Mononuclear cell (primary cell): ENCODE measurements around the gene ALPK1. TPM values are rescaled to one million over a fixed set of nuclear protein-coding genes. Genes with fewer than 3 reads are reported as not detected.
"Not testable (repeated sequence)": the region's sequence is repeated elsewhere in the genome, so short reads cannot be mapped to it uniquely, and the experiment has no call there.

ENCODE experiments used
- H3K27me3 ChIP-seq: 2 replicates; pipeline ENCODE4 v1.6.0; 2011; ENCODE audit warnings: low read length, control low read depth; ENCODE audit not compliant: insufficient read depth
- H3K4me1 ChIP-seq: 2 replicates; pipeline ENCODE4 v1.5.1; 2011; ENCODE audit warnings: mild to moderate bottlenecking, low read length, control low read depth; ENCODE audit not compliant: insufficient read depth
- H3K4me3 ChIP-seq: 2 replicates; pipeline ENCODE4 v1.5.1; 2011; ENCODE audit warnings: mild to moderate bottlenecking, low read length, moderate library complexity
- H3K9me3 ChIP-seq: 2 replicates; pipeline ENCODE4 v1.5.1; 2011; ENCODE audit warnings: low read depth, mild to moderate bottlenecking, control low read depth, low read length
- total RNA-seq: library from RNA; depleted of rRNA; stranded (reverse); fragments of >200 nt; gene quantifications from one replicate; pipeline ENCODE4 v1.2.3, GENCODE V29; 2012

ALPK1 gene
- total RNA-seq, 1 donor: 9.6 TPM

- H3K4me3 ChIP-seq: no peak overlapping the region
- no peaks in the 10 kb centered on the region for H3K4me1 ChIP-seq
- H3K9me3 ChIP-seq: no peaks in the 10 kb centered on the region
- H3K27me3 ChIP-seq: no peaks in the 10 kb centered on the region
Observed at GRCh38 chr4:112416464-112416863, 119.3 kb downstream of the ALPK1 start.

GRCh38 chr4:112418092-112418491 is 120.9 kb downstream of the ALPK1 start:
- Histone ChIP-seq H3K9me3 (no peaks in the 10 kb centered on the region), H3K27me3 (no peaks in the 10 kb centered on the region), H3K4me1 (no peaks in the 10 kb centered on the region), H3K4me3 (no peak overlapping the region)

GRCh38 chr4:112421911-112422310 is 124.7 kb downstream of the ALPK1 start:
- Histone ChIP-seq H3K4me1 (no peaks in the 10 kb centered on the region), H3K27me3 (no peaks in the 10 kb centered on the region), H3K4me3 (no peak overlapping the region), H3K9me3 (no peaks in the 10 kb centered on the region)

- no peaks in the 10 kb centered on the region for H3K27me3 ChIP-seq
- H3K4me3 ChIP-seq: no peak overlapping the region
- H3K9me3 ChIP-seq: no peaks in the 10 kb centered on the region
- H3K4me1 ChIP-seq: no peaks in the 10 kb centered on the region
Observed at GRCh38 chr4:112422644-112423043, 125.5 kb downstream of the ALPK1 start.

GRCh38 chr4:112423591-112423990 is 126.4 kb downstream of the ALPK1 start:
- Histone ChIP-seq H3K4me1 (no peaks in the 10 kb centered on the region), H3K4me3 (no peak overlapping the region), H3K27me3 (no peaks in the 10 kb centered on the region), H3K9me3 (no peaks in the 10 kb centered on the region)

GRCh38 chr4:112425823-112426222 is 128.7 kb downstream of the ALPK1 start:
- H3K4me3 ChIP-seq: no peak overlapping the region
- no peaks in the 10 kb centered on the region for H3K4me1 ChIP-seq
- H3K9me3 ChIP-seq: no peaks in the 10 kb centered on the region
- H3K27me3 ChIP-seq: no peaks in the 10 kb centered on the region

GRCh38 chr4:112426416-112426815 is 129.2 kb downstream of the ALPK1 start:
- Histone ChIP-seq H3K27me3 (no peaks in the 10 kb centered on the region), H3K9me3 (no peaks in the 10 kb centered on the region), H3K4me3 (no peak overlapping the region), H3K4me1 (no peaks in the 10 kb centered on the region)

GRCh38 chr4:112431158-112431557 is 134.0 kb downstream of the ALPK1 start:
- H3K9me3 ChIP-seq: no peaks in the 10 kb centered on the region
- no peaks in the 10 kb centered on the region for H3K27me3 ChIP-seq
- no peak overlapping the region for H3K4me3 ChIP-seq
- H3K4me1 ChIP-seq: no peaks in the 10 kb centered on the region

GRCh38 chr4:112436987-112437386 is 139.8 kb downstream of the ALPK1 start:
- Histone ChIP-seq H3K9me3 (no peaks in the 10 kb centered on the region), H3K27me3 (no peaks in the 10 kb centered on the region), H3K4me3 (no peak overlapping the region), H3K4me1 (no peaks in the 10 kb centered on the region)

- H3K4me3 ChIP-seq, H3K4me1 ChIP-seq, H3K27me3 ChIP-seq, H3K9me3 ChIP-seq: not testable (repeated sequence)
Observed at GRCh38 chr4:112442226-112442625, 145.1 kb downstream of the ALPK1 start.

GRCh38 chr4:112448306-112449132 is 151.3 kb downstream of the ALPK1 start:
- H3K4me3 ChIP-seq: no peak overlapping the region
- no peaks in the 10 kb centered on the region for H3K9me3 ChIP-seq
- H3K27me3 ChIP-seq: no peaks in the 10 kb centered on the region
- H3K4me1 ChIP-seq: no peaks in the 10 kb centered on the region

- Histone ChIP-seq H3K4me1 (no peaks in the 10 kb centered on the region), H3K4me3 (no peak overlapping the region), H3K9me3 (no peaks in the 10 kb centered on the region), H3K27me3 (no peaks in the 10 kb centered on the region)
Observed at GRCh38 chr4:112449708-112450107, 152.5 kb downstream of the ALPK1 start.

GRCh38 chr4:112451104-112451503 is 153.9 kb downstream of the ALPK1 start:
- Histone ChIP-seq H3K9me3 (no peaks in the 10 kb centered on the region), H3K4me1 (no peaks in the 10 kb centered on the region), H3K27me3 (no peaks in the 10 kb centered on the region), H3K4me3 (no peak overlapping the region)

GRCh38 chr4:112451831-112452230 is 154.7 kb downstream of the ALPK1 start:
- H3K9me3 ChIP-seq: no peaks in the 10 kb centered on the region
- no peak overlapping the region for H3K4me3 ChIP-seq
- H3K27me3 ChIP-seq: no peaks in the 10 kb centered on the region
- H3K4me1 ChIP-seq: no peaks in the 10 kb centered on the region

- H3K4me1 ChIP-seq: no peaks in the 10 kb centered on the region
- H3K9me3 ChIP-seq: no peaks in the 10 kb centered on the region
- H3K4me3 ChIP-seq: no peak overlapping the region
- no peaks in the 10 kb centered on the region for H3K27me3 ChIP-seq
Observed at GRCh38 chr4:112453321-112453720, 156.2 kb downstream of the ALPK1 start.

- Histone ChIP-seq H3K4me3 (no peak overlapping the region), H3K4me1 (no peaks in the 10 kb centered on the region), H3K27me3 (peaks cover 4% of the 10 kb centered on the region), H3K9me3 (no peaks in the 10 kb centered on the region)
Observed at GRCh38 chr4:112472318-112472717, 175.1 kb downstream of the ALPK1 start.
